Measurements from ENCODE around the gene RAPGEF4. TPM values are rescaled to one million over a fixed set of nuclear protein-coding genes. Genes with fewer than 3 reads are reported as not detected.

The RAPGEF4 gene
- total RNA-seq, 1 experiment from 2014 or later = 0.59 TPM

GRCh38 chr2:172922306-172922705, 186.7 kb downstream of the RAPGEF4 start:
- no peaks in the 10 kb centered on the region for H3K79me2 ChIP-seq (ENCODE audit: insufficient read depth, low read length)

GRCh38 chr2:172922815-172923214, 187.2 kb downstream of the RAPGEF4 start:
- Histone ChIP-seq H2AFZ (ENCODE audit: low read depth, low read length, poor library complexity, severe bottlenecking) (no peak overlapping the region), H3K9me2 (ENCODE audit: insufficient read depth) (no peaks in the 10 kb centered on the region), H3K79me2 (ENCODE audit: insufficient read depth, low read length) (no peaks in the 10 kb centered on the region), H4K20me1 (ENCODE audit: insufficient read depth) (no peaks in the 10 kb centered on the region), H3K4me1 (ENCODE audit: control insufficient read depth in 1 of 2, insufficient read depth in 2 of 2, low read length in 2 of 2) (no peaks in the 10 kb centered on the region), H3K36me3 (ENCODE audit: control insufficient read depth in 1 of 2, insufficient read depth in 2 of 2, low read length in 2 of 2) (no peaks in the 10 kb centered on the region), H3K4me2 (ENCODE audit: low read length) (no peak overlapping the region), H3K27ac (ENCODE audit: low read depth, low read length) (no peak overlapping the region), H3K27me3 (ENCODE audit: insufficient read depth, low read length) (no peaks in the 10 kb centered on the region), H3K9me3 (ENCODE audit: control insufficient read depth in 1 of 2, insufficient read depth in 1 of 2, low read depth in 1 of 2, low read length in 2 of 2) (no peaks in the 10 kb centered on the region), H3K9ac (ENCODE audit: low read length) (no peak overlapping the region), H3K4me3 (replicated peaks in 1 of 2; ENCODE audit: low read depth in 1 of 2, low read length in 2 of 2) (no peak overlapping the region)
- RAD21 ChIA-PET (ENCODE audit: low non-redundant PET in 1 of 2, low total read pairs in 2 of 2, uncharacterized antibody in 2 of 2, unreplicated experiment in 2 of 2) = no interaction called here
- DNase-seq (ENCODE audit: low read depth, low spot score) (no peak), ATAC-seq (no peak)
- POLR2A ChIA-PET = no interaction called here
- no peak for TF ChIP-seq REST (IDR thresholded peaks at IDR 0.05; ENCODE audit: low read depth)
- TF ChIP-seq SP1 (IDR thresholded peaks at IDR 0.05; ENCODE audit: low read depth) = no peak
- TF ChIP-seq ZFX (IDR thresholded peaks at IDR 0.05) = no peak
- TF ChIP-seq, protein P1, sequence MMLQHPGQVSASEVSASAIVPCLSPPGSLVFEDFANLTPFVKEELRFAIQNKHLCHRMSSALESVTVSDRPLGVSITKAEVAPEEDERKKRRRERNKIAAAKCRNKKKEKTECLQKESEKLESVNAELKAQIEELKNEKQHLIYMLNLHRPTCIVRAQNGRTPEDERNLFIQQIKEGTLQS (IDR thresholded peaks at IDR 0.05) = no peak
- TF ChIP-seq CBX3 (IDR thresholded peaks at IDR 0.05; ENCODE audit: low read depth) = no peak
- no peak for TF ChIP-seq SRF (IDR thresholded peaks at IDR 0.05; ENCODE audit: low read depth)
- TF ChIP-seq POLR2A (IDR thresholded peaks at IDR 0.05; ENCODE audit: borderline replicate concordance, extremely low read depth, insufficient read depth, insufficient read length) = no peak
- CTCF ChIA-PET = interaction anchor here (1.2 kb wide), 1 partner anchor 9 kb away, joined by 4 read pairs; no protein-coding TSS in a partner anchor
- BruUV-seq (replicated peaks) = no TSS peak
- intact Hi-C loops (cut with micrococcal nuclease) = no loop called here

More at GRCh38 chr2:172922306-172922705, 186.7 kb downstream of the RAPGEF4 start:
- Histone ChIP-seq H3K9ac (ENCODE audit: low read length) (no peak overlapping the region), H3K4me2 (ENCODE audit: low read length) (no peak overlapping the region), H3K27ac (ENCODE audit: low read depth, low read length) (no peak overlapping the region), H3K9me3 (ENCODE audit: control insufficient read depth in 1 of 2, insufficient read depth in 1 of 2, low read depth in 1 of 2, low read length in 2 of 2) (no peaks in the 10 kb centered on the region), H3K27me3 (ENCODE audit: insufficient read depth, low read length) (no peaks in the 10 kb centered on the region), H3K36me3 (ENCODE audit: control insufficient read depth in 1 of 2, insufficient read depth in 2 of 2, low read length in 2 of 2) (no peaks in the 10 kb centered on the region), H4K20me1 (ENCODE audit: insufficient read depth) (no peaks in the 10 kb centered on the region), H3K9me2 (ENCODE audit: insufficient read depth) (no peaks in the 10 kb centered on the region), H3K4me1 (ENCODE audit: control insufficient read depth in 1 of 2, insufficient read depth in 2 of 2, low read length in 2 of 2) (no peaks in the 10 kb centered on the region), H3K4me3 (replicated peaks in 1 of 2; ENCODE audit: low read depth in 1 of 2, low read length in 2 of 2) (no peak overlapping the region), H2AFZ (ENCODE audit: low read depth, low read length, poor library complexity, severe bottlenecking) (no peak overlapping the region)
- ChIA-PET RAD21 (ENCODE audit: low non-redundant PET in 1 of 2, low total read pairs in 2 of 2, uncharacterized antibody in 2 of 2, unreplicated experiment in 2 of 2) (no interaction called here), POLR2A (no interaction called here), CTCF (no interaction called here)
- intact Hi-C loops (cut with micrococcal nuclease) = no loop called here
- no peak for TF ChIP-seq JUND (IDR thresholded peaks at IDR 0.05)
- TF ChIP-seq ZNF274 (IDR thresholded peaks at IDR 0.05; ENCODE audit: low read depth, low read length) = no peak
- ATAC-seq (no peak), DNase-seq (ENCODE audit: low read depth, low spot score) (no peak)
- BruUV-seq (replicated peaks) = no TSS peak
